ENCODE data around the gene ITGB1BP1.

- TF ChIP-seq, protein P1, sequence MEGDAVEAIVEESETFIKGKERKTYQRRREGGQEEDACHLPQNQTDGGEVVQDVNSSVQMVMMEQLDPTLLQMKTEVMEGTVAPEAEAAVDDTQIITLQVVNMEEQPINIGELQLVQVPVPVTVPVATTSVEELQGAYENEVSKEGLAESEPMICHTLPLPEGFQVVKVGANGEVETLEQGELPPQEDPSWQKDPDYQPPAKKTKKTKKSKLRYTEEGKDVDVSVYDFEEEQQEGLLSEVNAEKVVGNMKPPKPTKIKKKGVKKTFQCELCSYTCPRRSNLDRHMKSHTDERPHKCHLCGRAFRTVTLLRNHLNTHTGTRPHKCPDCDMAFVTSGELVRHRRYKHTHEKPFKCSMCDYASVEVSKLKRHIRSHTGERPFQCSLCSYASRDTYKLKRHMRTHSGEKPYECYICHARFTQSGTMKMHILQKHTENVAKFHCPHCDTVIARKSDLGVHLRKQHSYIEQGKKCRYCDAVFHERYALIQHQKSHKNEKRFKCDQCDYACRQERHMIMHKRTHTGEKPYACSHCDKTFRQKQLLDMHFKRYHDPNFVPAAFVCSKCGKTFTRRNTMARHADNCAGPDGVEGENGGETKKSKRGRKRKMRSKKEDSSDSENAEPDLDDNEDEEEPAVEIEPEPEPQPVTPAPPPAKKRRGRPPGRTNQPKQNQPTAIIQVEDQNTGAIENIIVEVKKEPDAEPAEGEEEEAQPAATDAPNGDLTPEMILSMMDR (IDR thresholded peaks at IDR 0.05): no peak
- TF ChIP-seq POLR2AphosphoS5 (IDR thresholded peaks at IDR 0.05) (no peak), EP300 (IDR thresholded peaks at IDR 0.05) (no peak), POLR2A (IDR thresholded peaks at IDR 0.05) (no peak)
Measured at GRCh38 chr2:9355716-9356115, 67.6 kb downstream of the ITGB1BP1 start.

All from stomach (tissue), 4 donors.